DMS53 (cell line): ENCODE data around the gene GP1BA.
"Not testable (repeated sequence)": the region's sequence is repeated elsewhere in the genome, so short reads cannot be mapped to it uniquely, and the experiment has no call there.

Experiments
- DNase-seq: peaks from one replicate; lab custom pipeline; 2025; lab: John Stamatoyannopoulos, UW

The GP1BA gene

GRCh38 chr17:4901648-4902344 is 30.3 kb upstream of the GP1BA start:
- no peak for DNase-seq

- no peak for DNase-seq
Observed at GRCh38 chr17:4902540-4902939, 29.5 kb upstream of the GP1BA start.

GRCh38 chr17:4903051-4903818 is 28.8 kb upstream of the GP1BA start, which contains the start of gene CHRNE:
CHRNE (minus strand) TSS chr17:4903098; CDS start chr17:4903063, 35 bp downstream.
- peak; percentile 86 for DNase-seq

GRCh38 chr17:4906642-4907041 is 25.4 kb upstream of the GP1BA start:
- not testable (repeated sequence) for DNase-seq

GRCh38 chr17:4908301-4908700 is 23.8 kb upstream of the GP1BA start:
- DNase-seq = no peak

GRCh38 chr17:4908711-4909496 is 23.2 kb upstream of the GP1BA start:
- DNase-seq = peak; percentile 92

- no peak for DNase-seq
Observed at GRCh38 chr17:4913994-4914393, 18.1 kb upstream of the GP1BA start.

- DNase-seq = not testable (repeated sequence)
Observed at GRCh38 chr17:4914551-4914950, 17.5 kb upstream of the GP1BA start.

- DNase-seq = no peak
Observed at GRCh38 chr17:4919511-4920047, 12.5 kb upstream of the GP1BA start.

- DNase-seq = no peak
Observed at GRCh38 chr17:4920351-4921048, 11.6 kb upstream of the GP1BA start.

- no peak for DNase-seq
Observed at GRCh38 chr17:4921320-4921719, 10.8 kb upstream of the GP1BA start.

- DNase-seq = not testable (repeated sequence)
Observed at GRCh38 chr17:4926577-4927335, 5.3 kb upstream of the GP1BA start.

GRCh38 chr17:4928881-4929280 is 3.2 kb upstream of the GP1BA start:
- DNase-seq = no peak

GRCh38 chr17:4932756-4933155 is 679 bp downstream of the GP1BA start:
- no peak for DNase-seq

- no peak for DNase-seq
Observed at GRCh38 chr17:4933646-4934045, 1.6 kb downstream of the GP1BA start.

- peak; percentile 65 for DNase-seq
Observed at GRCh38 chr17:4934173-4934979, 2.3 kb downstream of the GP1BA start.

- no peak for DNase-seq
Observed at GRCh38 chr17:4935650-4936049, 3.6 kb downstream of the GP1BA start.

GRCh38 chr17:4936436-4936835 is 4.4 kb downstream of the GP1BA start:
- DNase-seq = no peak

GRCh38 chr17:4937553-4937952 is 5.5 kb downstream of the GP1BA start:
- DNase-seq = no peak

- DNase-seq = no peak
Observed at GRCh38 chr17:4938069-4938491, 6.0 kb downstream of the GP1BA start.
